Right lobe of liver (tissue), 6 donors: ENCODE results near the gene ATP2A1. TPM values are rescaled to one million over a fixed set of nuclear protein-coding genes. Genes with fewer than 3 reads are reported as not detected.

Experiments used
- ATAC-seq, 4 donors: fragments of 200-7000 bp; cut with Tn5 transposase; one replicate each; pipeline ENCODE4 v1.9.1; 2020; ENCODE audit warnings: mild to moderate bottlenecking in 4 of 4, moderate library complexity in 4 of 4
- DNase-seq, 3 donors: peaks; one replicate each; pipeline ENCODE4 v3.0.0-alpha.2; 2020
- H3K27ac ChIP-seq, 3 donors: fragments of 200-600 bp; one replicate each; pipeline ENCODE4 v1.8.0; 2022
- H3K27me3 ChIP-seq, 2 donors: fragments of 200-600 bp; one replicate each; pipeline ENCODE4 v1.8.0; 2022
- H3K36me3 ChIP-seq, 4 donors: fragments of 200-600 bp; sonication (generic) in 1 of 4; one replicate each; pipeline versions ENCODE4 v1.5.1 to v1.8.0; 2017 to 2022; ENCODE audit warnings: control low read depth in 1 of 4
- H3K4me1 ChIP-seq, 4 donors: fragments of 200-600 bp; sonication (generic) in 1 of 4; one replicate each; pipeline versions ENCODE4 v1.5.1 to v1.8.0; 2017 to 2022; ENCODE audit warnings: control low read depth in 1 of 4
- H3K4me3 ChIP-seq, 3 donors: fragments of 200-600 bp; one replicate each; pipeline ENCODE4 v1.8.0; 2022
- H3K9me3 ChIP-seq, 4 donors: fragments of 200-600 bp; sonication (generic) in 1 of 4; one replicate each; pipeline versions ENCODE4 v1.5.1 to v1.8.0; 2017 to 2022; ENCODE audit warnings: control low read depth in 1 of 4
- POLR2A ChIP-seq: fragments of 450-650 bp; IDR thresholded peaks from one replicate; pipeline ENCODE4 v1.6.1; 2017; ENCODE audit warnings: antibody characterized with exemption, mild to moderate bottlenecking
- WGBS: methylation state at CpG from one replicate; pipeline ENCODE4 v1.1.6; 2018; ENCODE audit warnings: low coverage, low lambda C conversion rate; ENCODE audit not compliant: insufficient coverage; ENCODE audit errors: missing lambda C conversion rate; 5-methylcytosine and 5-hydroxymethylcytosine counted together
- intact Hi-C, 2 donors: fragments of 100-400 bp; cut with DNase I; formaldehyde crosslinking; loops; one replicate each; pipeline versions ENCODE4 v1.11.2 to v1.14.1; 2022
- total RNA-seq, 6 experiments: library from RNA; depleted of rRNA in 2 of 6; stranded (reverse); fragments of >200 nt in 2 of 6; fragmentation: NEBNext Ultra II Directional in 3 of 6; extraction: Animal tissue kit (Norgen Biotek cat#: 25700) in 3 of 6; gene quantifications; one replicate each; pipeline versions ENCODE4 v1.1.0 to v1.2.4, GENCODE V29; 2016 to 2023
- TF ChIP-seq, protein P1 (sequence below), 4 donors: fragments of 200-600 bp in 3 of 4; fragments of 450-650 bp in 1 of 4; IDR thresholded peaks; one replicate each; pipeline versions ENCODE4 v1.5.1 to v1.8.0; 2016 to 2022; ENCODE audit warnings: antibody characterized with exemption in 4 of 4, mild to moderate bottlenecking in 2 of 4
- donor health status: DM: no; HTN: yes; CAD: no.
- donor health status: DM: no; HTN: no; CAD: no.
- donor health status: DM: no; HTN: no; CAD: no.
- donor health status: DM: no; HTN: yes; CAD: no.
- donor health status: DM: no; HTN: yes; CAD: no.

Gene ATP2A1
- total RNA-seq, 6 experiments from 2014 or later: 0.42 to 3.6 (median 0.77) TPM

- peak; percentile 95 to 98 (median 97) for ATAC-seq
Observed at GRCh38 chr16:28846080-28846932, 32.0 kb upstream of the ATP2A1 start, which contains the start of gene TUFM. TSS of gene TUFM (minus strand) at chr16:28846348. CDS start at chr16:28846269, 79 bp downstream.

GRCh38 chr16:28846933-28847273 is 31.4 kb upstream of the ATP2A1 start:
- H3K36me3 ChIP-seq: peaks cover 0 to 29% (median 12%) of the 10 kb centered on the region in 4 donors
- H3K9me3 ChIP-seq: no peaks in the 10 kb centered on the region
- H3K27me3 ChIP-seq: no peaks in the 10 kb centered on the region
- ATAC-seq: peak; percentile 1 to 9 (median 2)
- WGBS: 0% methylated on average over 1 of the region's 5 CpGs
- DNase-seq: no peak
- peak overlapping the region; percentile 81 to 99 (median 86) for H3K4me3 ChIP-seq
- intact Hi-C loops: no loop called here
- H3K27ac ChIP-seq: peak overlapping the region; percentile 79 to 84 (median 80)
- TF ChIP-seq, protein P1, sequence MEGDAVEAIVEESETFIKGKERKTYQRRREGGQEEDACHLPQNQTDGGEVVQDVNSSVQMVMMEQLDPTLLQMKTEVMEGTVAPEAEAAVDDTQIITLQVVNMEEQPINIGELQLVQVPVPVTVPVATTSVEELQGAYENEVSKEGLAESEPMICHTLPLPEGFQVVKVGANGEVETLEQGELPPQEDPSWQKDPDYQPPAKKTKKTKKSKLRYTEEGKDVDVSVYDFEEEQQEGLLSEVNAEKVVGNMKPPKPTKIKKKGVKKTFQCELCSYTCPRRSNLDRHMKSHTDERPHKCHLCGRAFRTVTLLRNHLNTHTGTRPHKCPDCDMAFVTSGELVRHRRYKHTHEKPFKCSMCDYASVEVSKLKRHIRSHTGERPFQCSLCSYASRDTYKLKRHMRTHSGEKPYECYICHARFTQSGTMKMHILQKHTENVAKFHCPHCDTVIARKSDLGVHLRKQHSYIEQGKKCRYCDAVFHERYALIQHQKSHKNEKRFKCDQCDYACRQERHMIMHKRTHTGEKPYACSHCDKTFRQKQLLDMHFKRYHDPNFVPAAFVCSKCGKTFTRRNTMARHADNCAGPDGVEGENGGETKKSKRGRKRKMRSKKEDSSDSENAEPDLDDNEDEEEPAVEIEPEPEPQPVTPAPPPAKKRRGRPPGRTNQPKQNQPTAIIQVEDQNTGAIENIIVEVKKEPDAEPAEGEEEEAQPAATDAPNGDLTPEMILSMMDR (IDR thresholded peaks at IDR 0.05): no peak
- no peak for TF ChIP-seq POLR2A
- H3K4me1 ChIP-seq: peaks cover 0 to 12% (median 7%) of the 10 kb centered on the region in 4 donors

More at GRCh38 chr16:28846080-28846932, 32.0 kb upstream of the ATP2A1 start, which contains the start of gene TUFM:
- Histone ChIP-seq H3K4me1 (peaks cover 0 to 12% (median 7%) of the 10 kb centered on the region in 4 donors), H3K27me3 (no peaks in the 10 kb centered on the region), H3K4me3 (peak within 1 kb of the TSS; percentile 81 to 99 (median 86)), H3K9me3 (no peaks in the 10 kb centered on the region), H3K36me3 (peaks cover 0 to 34% (median 12%) of the 10 kb centered on the region in 4 donors), H3K27ac (peak within 1 kb of the TSS; percentile 79 to 84 (median 80))
- DNase-seq: peak; percentile 98 to 99 (median 98)
- 0% methylated on average over 14 of the region's 73 CpGs for whole genome bisulfite sequencing
- peak; percentile 49 for TF ChIP-seq POLR2A
- TF ChIP-seq, protein P1 (IDR thresholded peaks at IDR 0.05): peak; percentile 56 to 61 (median 60)
- intact Hi-C loops: no loop called here

DNA sequence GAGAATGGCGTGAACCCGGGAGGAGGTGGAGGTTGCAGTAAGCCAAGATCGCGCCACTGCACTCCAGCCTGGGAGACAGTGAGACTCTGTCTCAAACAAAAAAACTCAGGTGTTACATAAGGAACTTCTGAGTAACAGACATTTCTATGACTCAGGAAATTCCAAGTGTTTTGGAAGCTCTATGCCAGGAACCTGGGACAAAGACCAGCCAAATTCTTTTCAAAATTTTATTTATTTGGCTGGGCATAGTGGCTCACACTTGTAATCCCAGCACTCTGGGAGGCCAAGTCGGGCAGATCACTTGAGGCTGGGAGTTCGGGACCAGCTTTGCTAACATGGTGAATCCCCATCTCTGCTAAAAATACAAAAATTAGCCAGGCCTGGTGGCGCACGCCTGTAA is 19.9 kb upstream of the ATP2A1 start:
- DNase-seq: no peak
- H3K9me3 ChIP-seq: no peaks in the 10 kb centered on the region
- 95% methylated on average over 6 of the region's 8 CpGs for WGBS

DNA sequence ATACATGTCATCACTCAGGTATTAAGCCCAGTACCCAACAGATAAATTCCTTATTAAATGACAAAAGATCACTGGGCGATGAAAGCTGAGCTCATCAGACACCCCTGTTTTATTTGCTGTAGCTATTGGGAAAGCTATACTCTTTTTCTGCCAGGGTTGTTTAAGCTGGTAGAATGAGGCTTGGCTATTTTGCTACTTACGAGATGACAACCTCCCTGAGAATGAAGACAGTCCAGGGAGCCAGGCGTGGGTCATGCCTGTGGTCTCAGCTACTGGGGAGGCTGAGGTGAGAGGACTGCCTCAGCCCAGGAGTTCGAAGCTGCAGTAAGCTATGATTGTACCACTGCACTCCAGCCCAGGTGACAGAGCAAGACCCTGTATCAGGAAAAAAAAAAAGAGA is 19.0 kb upstream of the ATP2A1 start:
- WGBS: 68% methylated on average over 4 of the region's 4 CpGs
- no peak for TF ChIP-seq POLR2A
- TF ChIP-seq, protein P1 (IDR thresholded peaks at IDR 0.05): no peak
- H3K27me3 ChIP-seq: no peaks in the 10 kb centered on the region
- ATAC-seq: no peak
- H3K4me3 ChIP-seq: no peak overlapping the region
- intact Hi-C loops: no loop called here
- H3K9me3 ChIP-seq: no peaks in the 10 kb centered on the region
- no peaks in the 10 kb centered on the region for H3K36me3 ChIP-seq
- peaks cover 0 to 6% (median 0%) of the 10 kb centered on the region in 4 donors for H3K4me1 ChIP-seq
- no peak for DNase-seq
- H3K27ac ChIP-seq: no peak overlapping the region

More for the DNA sequence above, 19.9 kb upstream of the ATP2A1 start:
- peaks cover 0 to 5% (median 0%) of the 10 kb centered on the region in 4 donors for H3K4me1 ChIP-seq
- TF ChIP-seq POLR2A: no peak
- TF ChIP-seq, protein P1 (IDR thresholded peaks at IDR 0.05): no peak
- ATAC-seq: no peak
- H3K4me3 ChIP-seq: no peak overlapping the region
- no peak overlapping the region for H3K27ac ChIP-seq
- no peaks in the 10 kb centered on the region for H3K36me3 ChIP-seq
- intact Hi-C loops: no loop called here
- H3K27me3 ChIP-seq: no peaks in the 10 kb centered on the region
